Endothelial cell of umbilical vein (primary cell): ENCODE measurements around the gene RBMS1. TPM values are rescaled to one million over a fixed set of nuclear protein-coding genes. Genes with fewer than 3 reads are reported as not detected.

Experiments used
- BruUV-seq: library from RNA; stranded (reverse); fragments of 400-500 nt; replicated peaks from 2 replicates; lab custom pipeline; 2021; lab: Mats Ljungman, UMichigan
- CTCF ChIA-PET: fragments of 300-600, 350-600 bp; sonication (Branson Sonifier 250); formaldehyde crosslinking; loops from one replicate; lab custom pipeline; 2021; ENCODE audit warnings: antibody characterized with exemption, inconsistent platforms; lab: Charles Lee
- POLR2A ChIA-PET: fragments of 300-600, 350-600 bp; sonication (Branson Sonifier 250); formaldehyde crosslinking; loops from one replicate; lab custom pipeline; 2021; ENCODE audit warnings: antibody characterized with exemption, inconsistent platforms; lab: Charles Lee
- DNase-seq: peaks from one replicate; pipeline ENCODE4 v3.0.0-alpha.2; 2011; ENCODE audit warnings: low read depth, low spot score
- FAIRE-seq: peaks from 2 replicates; lab custom pipeline; 2011; peaks lifted over from hg19 to GRCh38; lab: Jason Lieb, UNC
- H2AFZ ChIP-seq: 2 replicates; pipeline ENCODE4 v1.6.0; 2012; ENCODE audit warnings: low read depth, low read length, control low read depth, inconsistent platforms
- H3K27ac ChIP-seq: 2 replicates; pipeline ENCODE4 v1.5.1; 2011; ENCODE audit warnings: low read depth, mild to moderate bottlenecking, control low read depth, low read length, moderate library complexity; ENCODE audit not compliant: insufficient read depth
- H3K27me3 ChIP-seq, 2 experiments: 2 replicates each; pipeline versions ENCODE4 v1.6.0 to v1.6.1; 2011; ENCODE audit warnings: low read length in 2 of 2, mixed read lengths in 1 of 2; ENCODE audit not compliant: control insufficient read depth in 2 of 2, insufficient read depth in 2 of 2
- H3K36me3 ChIP-seq, 2 experiments: 2 replicates in 1 of 2; 3 replicates in 1 of 2; pipeline ENCODE4 v1.5.1; 2011; ENCODE audit warnings: low read length in 2 of 2, mild to moderate bottlenecking in 1 of 2, moderate library complexity in 1 of 2; ENCODE audit not compliant: control insufficient read depth in 2 of 2, insufficient read depth in 2 of 2; ENCODE audit errors: extremely low read depth in 1 of 2
- H3K4me1 ChIP-seq: 3 replicates; pipeline ENCODE4 v1.5.1; 2011; ENCODE audit warnings: mild to moderate bottlenecking, low read length; ENCODE audit not compliant: control insufficient read depth, insufficient read depth; ENCODE audit errors: extremely low read depth
- H3K4me2 ChIP-seq: 2 replicates; pipeline ENCODE4 v1.6.1; 2011; ENCODE audit warnings: low read length, control low read depth, mixed read lengths; ENCODE audit not compliant: insufficient read depth
- H3K4me3 ChIP-seq, 3 experiments: fragments of 200-600 bp in 1 of 3; sonication (generic), shearing (Covaris generic) in 1 of 3; replicated peaks in 1 of 3; 2 replicates each; pipeline ENCODE4 v1.5.1; 2011 to 2016; ENCODE audit warnings: control low read depth in 3 of 3, low read length in 3 of 3, mild to moderate bottlenecking in 2 of 3, inconsistent platforms in 1 of 3, low read depth in 1 of 3, moderate library complexity in 1 of 3; ENCODE audit not compliant: insufficient read depth in 1 of 3
- H3K79me2 ChIP-seq: 2 replicates; pipeline ENCODE4 v1.6.0; 2012; ENCODE audit warnings: low read length, inconsistent platforms; ENCODE audit not compliant: control insufficient read depth, insufficient read depth
- H3K9ac ChIP-seq: replicated peaks from 2 replicates; pipeline ENCODE3; 2011; ENCODE audit warnings: low read length, control low read depth; ENCODE audit not compliant: insufficient read depth; ENCODE audit errors: extremely low read depth
- H3K9me1 ChIP-seq: replicated peaks from 3 replicates; pipeline ENCODE4 v1.6.0; 2011; ENCODE audit warnings: mild to moderate bottlenecking, low read length; ENCODE audit not compliant: control insufficient read depth, insufficient read depth; ENCODE audit errors: extremely low read depth
- H3K9me3 ChIP-seq: replicated peaks from 2 replicates; pipeline ENCODE4 v1.5.1; 2012; ENCODE audit warnings: low read length, inconsistent platforms; ENCODE audit not compliant: control insufficient read depth, insufficient read depth
- H4K20me1 ChIP-seq: replicated peaks from 2 replicates; pipeline ENCODE3; 2011; ENCODE audit warnings: mild to moderate bottlenecking, low read length; ENCODE audit not compliant: control insufficient read depth, insufficient read depth; ENCODE audit errors: extremely low read depth
- CTCF ChIP-seq, 2 donors: IDR thresholded peaks; 1 replicate in 1 of 2; 2 replicates in 1 of 2; pipeline ENCODE4 v1.5.1; 2011; ENCODE audit warnings: low read length in 2 of 2, mild to moderate bottlenecking in 2 of 2, moderate library complexity in 2 of 2, control low read depth in 1 of 2, inconsistent platforms in 1 of 2, low read depth in 1 of 2; ENCODE audit not compliant: insufficient read depth in 1 of 2; ENCODE audit errors: extremely low read depth in 1 of 2
- EZH2 ChIP-seq: IDR thresholded peaks from 2 replicates; pipeline ENCODE4 v1.6.1; 2012; ENCODE audit warnings: borderline replicate concordance, low read depth, mild to moderate bottlenecking, moderate library complexity, low read length, inconsistent platforms; ENCODE audit not compliant: severe bottlenecking
- FOS ChIP-seq: IDR thresholded peaks from 2 replicates; pipeline ENCODE4 v1.6.1; 2011; ENCODE audit warnings: mild to moderate bottlenecking, low read length, moderate library complexity, borderline replicate concordance; ENCODE audit not compliant: insufficient read depth
- GATA2 ChIP-seq: IDR thresholded peaks from 2 replicates; pipeline ENCODE4 v1.7.0; 2011; ENCODE audit warnings: low read depth, mild to moderate bottlenecking, moderate library complexity, mixed read lengths, low read length; ENCODE audit not compliant: insufficient read length, insufficient read depth
- JUN ChIP-seq: IDR thresholded peaks from 2 replicates; pipeline ENCODE4 v1.6.1; 2011; ENCODE audit warnings: borderline replicate concordance, low read depth; ENCODE audit not compliant: insufficient read length, insufficient read depth
- MAX ChIP-seq: IDR thresholded peaks from 2 replicates; pipeline ENCODE4 v1.6.1; 2011; ENCODE audit not compliant: insufficient read depth, insufficient read length
- MYC ChIP-seq: IDR thresholded peaks from one replicate; pipeline ENCODE4 v1.6.1; 2011; ENCODE audit warnings: mild to moderate bottlenecking, low read depth, low read length
- POLR2A ChIP-seq: IDR thresholded peaks from 2 replicates; pipeline ENCODE4 v1.6.1; 2012; ENCODE audit warnings: low read depth, mild to moderate bottlenecking, control low read depth, low read length
- POLR2AphosphoS5 ChIP-seq: IDR thresholded peaks from 2 replicates; pipeline ENCODE4 v1.6.1; 2012; ENCODE audit warnings: low read depth, mild to moderate bottlenecking, control low read depth, low read length, moderate library complexity; ENCODE audit not compliant: insufficient read depth
- dilution Hi-C: fragments of 300-500 bp; cut with MboI; formaldehyde crosslinking; loops from one replicate; pipeline ENCODE4 v1.15.0; 2019; ENCODE audit warnings: low sequenced_read_pairs; ENCODE audit not compliant: extremely low pct_ligation_motif_present
- intact Hi-C: fragments of 100-400 bp; cut with micrococcal nuclease; formaldehyde crosslinking; loops from one replicate; pipeline ENCODE4 v1.10.0; 2022
- polyA plus RNA-seq, 4 experiments: library from polyadenylated mRNA; depleted of rRNA in 3 of 4; stranded (reverse) in 3 of 4; unstranded in 1 of 4; fragments of >200 nt; gene quantifications; 2 replicates each; pipeline versions ENCODE4 v1.2.1 to v1.2.3, GENCODE V29; 2011 to 2012; ENCODE audit warnings: missing spikeins in 1 of 4
- total RNA-seq: library from RNA; stranded (reverse); gene quantifications from 2 replicates; pipeline ENCODE4 v1.2.3, GENCODE V29; 2021

Gene RBMS1
- total and polyA plus RNA-seq, 2 donors (not counting 3 experiments of a cell fraction or from before 2014, with no cell fraction given): 60.0 to 93.3 TPM

GRCh38 chr2:160223560-160223959, 270.0 kb downstream of the RBMS1 start:
- H3K4me1 ChIP-seq: peaks cover 75% of the 10 kb centered on the region
- dilution Hi-C loops (no loop called here), intact Hi-C loops (no loop called here)
- BruUV-seq: TSS peak; percentile 4
- H3K36me3 ChIP-seq: no peaks in the 10 kb centered on the region
- peak overlapping the region; percentile 90 for H3K4me2 ChIP-seq
- H3K27me3 ChIP-seq: no peaks in the 10 kb centered on the region
- CTCF ChIA-PET: interaction anchor here (1.0 to 9.0 kb wide), 4 partner anchors 14 to 67 kb away, joined by 3 to 56 read pairs (median 4); no protein-coding TSS in a partner anchor
- POLR2A ChIA-PET: interaction anchor here (0.7 to 1.6 kb wide), 2 partner anchors 14 to 18 kb away, joined by 3 to 4 read pairs; no protein-coding TSS in a partner anchor
- H3K4me3 ChIP-seq: no peak overlapping the region
- no peak overlapping the region for H2AFZ ChIP-seq
- TF ChIP-seq EZH2 (no peak), POLR2A (no peak), MYC (no peak), GATA2 (no peak), CTCF (IDR thresholded peaks at IDR 0.05; ENCODE audit: extremely low read depth in 1 of 2, insufficient read depth in 1 of 2, low read depth in 1 of 2, low read length in 2 of 2) (no peak), POLR2AphosphoS5 (no peak), MAX (no peak), JUN (no peak), FOS (no peak)
- H3K79me2 ChIP-seq: no peaks in the 10 kb centered on the region
- H3K9me3 ChIP-seq: no peaks in the 10 kb centered on the region
- DNase-seq: no peak
- FAIRE-seq: no peak
- no peaks in the 10 kb centered on the region for H3K9me1 ChIP-seq
- H3K9ac ChIP-seq: peak overlapping the region; percentile 68
- H3K27ac ChIP-seq: peak overlapping the region; percentile 95
- no peaks in the 10 kb centered on the region for H4K20me1 ChIP-seq
